Right renal cortex interstitium (tissue), 3 donors: ENCODE data around the gene THSD7B. TPM values are rescaled to one million over a fixed set of nuclear protein-coding genes. Genes with fewer than 3 reads are reported as not detected.
"Not testable (repeated sequence)": the region's sequence is repeated elsewhere in the genome, so short reads cannot be mapped to it uniquely, and the experiment has no call there.

Source experiments
- DNase-seq, 3 donors: peaks; one replicate each; pipeline ENCODE4 v3.0.0-alpha.2; 2013; ENCODE audit warnings: low read depth in 3 of 3, low spot score in 2 of 3
- polyA plus RNA-seq, 3 donors: library from polyadenylated mRNA; unstranded; fragments of 120-200 nt; gene quantifications; one replicate each; pipeline ENCODE4 v1.2.1, GENCODE V29; 2013; ENCODE audit not compliant: insufficient read length in 3 of 3

THSD7B gene
- polyA plus RNA-seq, 3 donors = 5.1 to 5.8 (median 5.4) TPM

GRCh38 chr2:137670111-137670510 is 904.8 kb downstream of the THSD7B start:
- no peak for DNase-seq

- no peak for DNase-seq
These were observed 907.7 kb downstream of the THSD7B start for GRCh38 chr2:137672989-137673552.

DNA sequence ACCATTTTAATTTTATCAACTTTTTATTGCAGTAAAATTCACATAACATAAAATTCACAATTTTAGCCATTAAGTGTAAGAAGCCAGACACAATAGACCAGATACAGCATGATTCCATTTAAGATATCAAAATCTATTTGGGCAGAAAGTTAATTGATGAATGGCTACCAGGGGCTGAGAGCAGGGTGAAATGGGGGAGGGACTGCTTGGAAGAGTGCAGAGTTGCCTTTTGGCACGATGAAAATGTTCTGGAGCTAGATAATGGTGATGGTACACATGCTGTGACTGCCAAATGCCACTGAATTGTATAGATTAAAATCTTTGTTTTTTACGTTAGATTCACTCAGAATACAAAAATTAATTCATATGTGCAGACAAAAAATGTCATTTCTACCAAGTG is 909.6 kb downstream of the THSD7B start:
- DNase-seq = no peak

- no peak for DNase-seq
These were observed 910.4 kb downstream of the THSD7B start for GRCh38 chr2:137675584-137676327.

- no peak for DNase-seq
These were observed 911.0 kb downstream of the THSD7B start for GRCh38 chr2:137676346-137676745.

- DNase-seq = no peak
These were observed 912.1 kb downstream of the THSD7B start for GRCh38 chr2:137677466-137677865.

DNA sequence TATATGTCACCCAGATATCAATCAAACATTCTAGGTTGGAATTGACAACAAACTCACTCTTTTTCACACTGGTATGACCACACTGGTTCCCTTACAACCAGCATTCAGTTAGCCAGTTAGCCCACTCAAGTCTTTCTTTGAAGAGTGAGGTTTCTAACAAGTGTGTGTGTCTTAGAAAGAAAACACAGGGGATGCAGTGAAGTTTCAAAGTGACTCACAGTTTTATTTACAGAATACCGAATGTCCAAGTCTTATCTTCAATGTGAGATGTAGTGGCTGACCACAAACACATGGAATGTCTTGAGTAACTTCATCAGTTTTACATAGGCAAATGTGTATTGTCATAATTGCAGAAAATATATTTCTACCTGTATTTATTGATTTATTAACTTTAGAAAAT is 924.2 kb downstream of the THSD7B start:
- no peak for DNase-seq

DNA sequence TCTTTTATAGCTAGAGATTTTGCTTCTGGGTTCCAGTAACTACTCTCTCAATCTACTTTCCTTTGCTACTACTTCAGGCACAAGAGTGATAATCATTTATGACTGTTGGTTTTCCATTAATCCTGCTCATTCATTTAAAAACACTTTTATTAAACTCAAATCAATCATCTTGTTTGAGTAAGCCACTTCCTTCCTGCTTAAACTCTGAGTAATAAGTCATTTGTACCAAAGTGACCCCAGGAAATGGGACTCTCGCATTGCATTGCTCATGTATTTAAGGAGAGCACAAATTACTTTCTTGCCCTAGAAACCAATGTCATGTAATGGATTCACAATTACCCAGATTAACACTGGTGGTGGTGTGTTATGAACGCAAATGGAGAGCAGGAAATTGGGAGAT is 928.2 kb downstream of the THSD7B start:
- no peak for DNase-seq

GRCh38 chr2:137696916-137697315 is 931.6 kb downstream of the THSD7B start:
- no peak for DNase-seq

DNA sequence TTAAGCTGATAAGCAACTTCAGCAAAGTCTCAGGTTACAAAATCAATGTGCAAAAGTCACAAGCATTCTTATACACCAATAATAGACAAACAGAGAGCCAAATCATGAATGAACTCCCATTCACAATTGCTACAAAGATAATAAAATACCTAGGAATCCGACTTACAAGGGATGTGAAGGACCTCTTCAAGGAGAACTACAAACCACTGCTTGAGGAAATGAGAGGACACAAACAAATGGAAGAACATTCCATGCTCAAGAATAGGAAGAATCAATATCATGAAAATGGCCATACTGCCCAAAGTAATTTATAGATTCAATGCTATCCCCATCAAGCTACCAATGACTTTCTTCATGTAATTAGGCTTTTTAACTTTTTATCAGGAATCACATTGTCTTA is 934.9 kb downstream of the THSD7B start:
- DNase-seq = not testable (repeated sequence)

DNA sequence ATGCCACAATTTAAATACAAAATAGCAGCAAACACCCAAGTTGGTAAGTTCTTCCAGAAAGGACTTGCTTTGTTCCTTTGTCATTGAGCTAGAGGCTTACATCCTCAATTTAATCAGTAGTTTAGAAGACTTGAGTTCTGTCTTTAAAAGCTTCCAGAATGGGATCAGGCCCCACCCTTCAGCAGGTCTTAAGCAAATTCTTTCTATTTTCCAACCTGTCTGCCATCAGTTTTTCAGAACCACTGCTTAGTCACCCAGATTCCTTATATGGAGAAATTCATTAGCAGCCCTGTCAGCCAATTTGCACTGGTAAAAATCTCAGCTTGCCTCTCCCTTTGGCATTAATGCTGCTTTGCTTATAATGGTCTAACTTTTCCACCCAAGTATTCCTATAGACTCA is 935.3 kb downstream of the THSD7B start:
- DNase-seq = no peak

DNA sequence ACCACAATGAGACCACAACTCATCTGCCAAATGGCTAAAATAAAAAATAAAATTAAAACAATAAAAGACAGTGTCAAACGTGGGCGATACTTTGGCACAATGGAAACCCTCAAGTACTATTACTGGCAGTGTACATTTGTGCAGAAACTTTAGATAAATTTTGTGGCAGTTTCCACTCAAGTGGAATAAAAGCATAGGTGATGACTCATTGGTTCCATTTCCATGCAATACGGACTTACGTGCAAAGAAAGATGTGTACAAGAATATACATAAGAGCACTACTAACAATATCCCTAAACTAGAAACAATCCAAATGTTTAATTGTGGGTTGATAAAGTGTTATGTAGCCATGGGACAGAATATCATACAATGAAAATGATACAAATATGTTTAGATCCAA is 940.0 kb downstream of the THSD7B start:
- DNase-seq = no peak

- no peak for DNase-seq
These were observed 941.7 kb downstream of the THSD7B start for GRCh38 chr2:137706786-137707613.

- no peak for DNase-seq
These were observed 943.0 kb downstream of the THSD7B start for GRCh38 chr2:137708311-137708710.

GRCh38 chr2:137715731-137716191 is 950.4 kb downstream of the THSD7B start:
- DNase-seq = no peak

- no peak for DNase-seq
These were observed 953.4 kb downstream of the THSD7B start for GRCh38 chr2:137718786-137719185.

DNA sequence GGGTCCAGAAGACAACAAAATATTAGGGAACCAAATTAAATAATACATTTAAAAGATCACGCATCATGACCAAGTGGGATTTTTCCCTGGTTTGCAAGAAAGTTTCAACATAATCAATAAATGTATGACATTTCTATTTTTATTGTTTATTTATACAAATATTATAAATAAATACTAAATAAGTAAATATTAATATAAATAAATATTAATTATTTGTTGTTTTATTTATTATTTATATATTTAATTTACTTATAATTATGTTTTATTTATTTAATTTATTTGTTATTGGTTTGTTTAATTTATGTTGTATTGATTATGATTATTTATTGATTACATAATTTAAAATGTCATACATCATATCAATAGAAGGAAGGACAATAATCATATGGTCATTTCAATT is 956.4 kb downstream of the THSD7B start:
- DNase-seq = no peak

DNA sequence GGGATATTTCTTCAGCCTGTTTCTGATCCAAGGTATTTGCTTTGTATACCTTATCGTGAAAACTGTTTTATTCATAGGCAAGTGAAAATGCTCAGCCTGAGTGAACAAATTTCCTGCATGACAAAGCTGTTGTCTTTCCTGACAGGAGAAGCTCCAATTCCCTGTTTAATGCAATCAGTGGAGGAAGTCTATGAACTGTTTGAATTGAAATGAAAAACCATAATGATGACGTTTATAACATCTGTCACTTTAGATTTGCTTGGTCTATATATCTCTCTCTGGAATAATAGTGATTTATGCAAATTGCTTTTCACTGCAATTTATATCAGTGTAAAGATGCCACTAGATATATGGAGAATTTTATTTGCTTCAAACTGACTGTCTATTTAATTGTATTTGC is 959.6 kb downstream of the THSD7B start:
- no peak for DNase-seq
